Right ventricle myocardium inferior (tissue), 1 donor: ENCODE results near the gene ZBED2. TPM values are rescaled to one million over a fixed set of nuclear protein-coding genes. Genes with fewer than 3 reads are reported as not detected.

Source experiments
- total RNA-seq: library from RNA; stranded (reverse); fragmentation: NEBNext Ultra II Directional; extraction: Animal tissue kit (Norgen Biotek cat#: 25700); gene quantifications from one replicate; pipeline ENCODE4 v1.2.1, GENCODE V29; 2021
- donor health status: DM: no; HTN: yes; CAD: no; lungs with severe emphysema.

ZBED2 gene
- total RNA-seq, 1 donor from 2014 or later, result not detected

Other genes with a start within 250 kb of the ZBED2 start
- 0.35 TPM for gene CD96, start 53.1 kb downstream of the ZBED2 start, total RNA-seq
- 4.0 TPM for gene PLCXD2, start 79.3 kb upstream of the ZBED2 start, total RNA-seq